GM19467 (cell line): ENCODE measurements around the gene GPR63.

Source experiments
- ATAC-seq: cut with Tn5 transposase; IDR thresholded peaks from one replicate; pipeline ENCODE4 v1.9.1; 2021; ENCODE audit warnings: mild to moderate bottlenecking, moderate library complexity; ENCODE audit not compliant: unreplicated experiment

Gene GPR63

GRCh38 chr6:96826865-96827264 lies 10.4 kb downstream of the GPR63 start:
- ATAC-seq = no peak

GRCh38 chr6:96823743-96824142 lies 13.5 kb downstream of the GPR63 start:
- no peak for ATAC-seq

- ATAC-seq = no peak
Measured at GRCh38 chr6:96821034-96821433, 16.2 kb downstream of the GPR63 start.

GRCh38 chr6:96816301-96816817 lies 20.9 kb downstream of the GPR63 start:
- no peak for ATAC-seq

GRCh38 chr6:96814625-96815024 lies 22.7 kb downstream of the GPR63 start:
- no peak for ATAC-seq

- ATAC-seq = no peak
Measured at GRCh38 chr6:96812077-96812703, 25.1 kb downstream of the GPR63 start.

GRCh38 chr6:96811670-96812069 lies 25.6 kb downstream of the GPR63 start:
- ATAC-seq = no peak

- ATAC-seq = no peak
Measured at GRCh38 chr6:96811136-96811535, 26.1 kb downstream of the GPR63 start.

GRCh38 chr6:96809119-96809518 lies 28.2 kb downstream of the GPR63 start:
- ATAC-seq = no peak

- ATAC-seq = no peak
Measured at GRCh38 chr6:96803106-96803481, 34.2 kb downstream of the GPR63 start.

- no peak for ATAC-seq
Measured at GRCh38 chr6:96795481-96795880, 41.8 kb downstream of the GPR63 start.

- no peak for ATAC-seq
Measured at GRCh38 chr6:96794980-96795379, 42.3 kb downstream of the GPR63 start.

- ATAC-seq = no peak
Measured at GRCh38 chr6:96792561-96793190, 44.6 kb downstream of the GPR63 start.

- ATAC-seq = no peak
Measured at GRCh38 chr6:96789871-96790270, 47.4 kb downstream of the GPR63 start.

GRCh38 chr6:96787846-96788580 lies 49.3 kb downstream of the GPR63 start:
- no peak for ATAC-seq

- no peak for ATAC-seq
Measured at GRCh38 chr6:96786336-96786735, 50.9 kb downstream of the GPR63 start.

- ATAC-seq = no peak
Measured at GRCh38 chr6:96784650-96785049, 52.6 kb downstream of the GPR63 start.

GRCh38 chr6:96783307-96783706 lies 54.0 kb downstream of the GPR63 start:
- ATAC-seq = no peak

- no peak for ATAC-seq
Measured at GRCh38 chr6:96781557-96781956, 55.7 kb downstream of the GPR63 start.

- no peak for ATAC-seq
Measured at GRCh38 chr6:96777113-96777512, 60.2 kb downstream of the GPR63 start.

- ATAC-seq = no peak
Measured at GRCh38 chr6:96775727-96776400, 61.4 kb downstream of the GPR63 start.
